HK-2 (cell line): ENCODE data around the gene DEFB114.
"Not testable (repeated sequence)": the region's sequence is repeated elsewhere in the genome, so short reads cannot be mapped to it uniquely, and the experiment has no call there.

Experiments used
- DNase-seq: peaks from one replicate; pipeline ENCODE4 v3.0.0-alpha.2; 2018; ENCODE audit not compliant: unreplicated experiment

Gene DEFB114

GRCh38 chr6:49964064-49964463 lies at the start of gene DEFB114:
Gene DEFB114 (minus strand): TSS chr6:49964164. CDS start chr6:49964105, 59 bp downstream.
- no peak for DNase-seq

DNA sequence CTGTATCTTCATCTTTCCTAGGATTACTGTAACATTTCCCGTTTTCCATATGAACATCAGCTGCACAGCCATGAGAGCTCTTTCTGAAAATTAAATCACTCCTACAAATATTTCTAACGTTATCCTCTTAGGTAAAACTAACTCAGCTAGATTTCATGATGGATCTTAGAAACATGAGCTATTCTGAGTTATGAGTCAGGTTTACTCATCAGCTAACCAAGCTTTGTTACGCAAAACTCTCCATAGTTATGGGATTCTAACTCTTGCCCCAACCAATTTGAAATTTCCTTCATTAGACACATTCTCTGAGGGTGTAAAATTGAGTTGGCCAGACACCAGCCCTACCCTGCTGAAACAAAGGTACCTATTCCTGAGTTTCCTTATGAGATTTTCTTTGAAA lies 43.9 kb upstream of the DEFB114 start:
- no peak for DNase-seq

DNA sequence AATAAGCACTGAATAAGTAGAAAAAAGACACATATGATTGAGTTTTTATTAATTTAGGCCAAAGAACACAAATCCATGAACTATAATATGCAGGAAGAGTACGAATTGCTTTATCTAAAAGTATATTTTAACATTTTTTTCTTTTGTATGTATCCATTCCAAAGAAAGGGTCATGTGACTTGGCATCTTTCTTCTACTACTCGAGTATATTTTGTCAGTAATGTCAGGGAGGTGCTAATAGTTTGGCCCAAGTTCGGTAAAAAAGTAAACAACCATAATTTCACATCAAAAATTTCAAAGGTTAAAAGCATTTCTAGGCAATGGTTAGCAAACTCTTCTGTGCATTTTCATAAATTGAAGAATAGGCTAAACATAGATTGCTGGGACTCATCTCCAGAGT lies 39.2 kb upstream of the DEFB114 start:
- no peak for DNase-seq

DNA sequence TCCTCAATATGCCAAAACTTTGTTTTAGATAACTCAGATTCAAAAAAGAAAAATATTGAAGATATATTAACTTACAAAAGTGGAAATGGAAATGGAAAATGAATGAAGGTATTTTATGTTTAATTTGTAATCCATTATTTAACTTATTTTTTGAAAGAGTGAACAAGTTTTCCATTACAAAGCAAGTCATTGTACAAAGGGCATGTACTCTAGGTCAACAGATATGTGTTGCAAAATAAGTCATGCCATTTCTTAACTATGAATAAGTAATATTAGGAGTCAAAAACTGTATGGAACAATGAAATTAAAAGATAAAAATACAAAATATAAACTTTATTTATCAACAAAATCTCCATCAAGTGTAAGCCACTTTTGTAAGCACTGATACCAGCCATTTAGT lies 31.3 kb upstream of the DEFB114 start:
- no peak for DNase-seq

DNA sequence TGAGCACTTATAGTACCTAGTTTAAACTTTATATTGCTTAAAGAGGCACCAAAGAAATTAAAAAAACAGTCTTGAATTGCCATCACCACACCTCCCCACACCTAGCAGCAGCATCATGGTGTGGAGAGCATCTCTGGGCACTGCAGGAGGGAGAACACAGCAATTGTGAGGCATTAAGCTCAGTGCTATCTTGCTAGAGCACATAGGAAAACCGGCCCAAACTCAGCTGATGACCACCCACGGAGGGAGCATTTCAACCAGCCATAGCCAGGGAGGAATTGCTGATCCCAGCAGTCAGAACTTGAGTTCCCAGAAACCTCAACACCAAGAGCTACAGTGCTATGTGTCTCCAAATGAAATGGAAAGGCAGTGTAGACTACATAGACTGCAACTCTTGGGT lies 24.9 kb upstream of the DEFB114 start:
- no peak for DNase-seq

GRCh38 chr6:49987749-49988148 lies 23.8 kb upstream of the DEFB114 start:
- no peak for DNase-seq

DNA sequence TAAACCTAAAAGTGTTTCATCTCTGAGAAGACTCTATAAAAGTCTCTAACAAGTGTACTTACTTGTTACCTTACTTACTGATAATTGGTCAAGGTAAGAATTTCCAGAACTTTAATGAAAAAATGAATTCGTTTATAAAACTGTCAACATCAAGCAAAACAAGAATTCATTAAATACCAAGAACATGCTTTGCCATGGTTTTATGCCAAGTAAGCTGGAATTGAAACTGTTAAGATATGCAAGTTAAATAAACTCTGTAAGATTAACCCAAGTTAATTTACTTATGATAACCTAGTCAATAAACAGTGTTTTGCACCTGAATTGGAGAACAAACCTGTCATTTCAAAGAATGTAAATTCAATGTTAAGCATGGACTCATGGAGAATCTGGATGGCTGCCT lies 22.6 kb upstream of the DEFB114 start:
- no peak for DNase-seq

- DNase-seq, result no peak
Measured at GRCh38 chr6:49982046-49982445, 18.1 kb upstream of the DEFB114 start.

- DNase-seq, result no peak
Measured at GRCh38 chr6:49980898-49981297, 16.9 kb upstream of the DEFB114 start.

- DNase-seq, result no peak
Measured at GRCh38 chr6:49979584-49979983, 15.6 kb upstream of the DEFB114 start.

DNA sequence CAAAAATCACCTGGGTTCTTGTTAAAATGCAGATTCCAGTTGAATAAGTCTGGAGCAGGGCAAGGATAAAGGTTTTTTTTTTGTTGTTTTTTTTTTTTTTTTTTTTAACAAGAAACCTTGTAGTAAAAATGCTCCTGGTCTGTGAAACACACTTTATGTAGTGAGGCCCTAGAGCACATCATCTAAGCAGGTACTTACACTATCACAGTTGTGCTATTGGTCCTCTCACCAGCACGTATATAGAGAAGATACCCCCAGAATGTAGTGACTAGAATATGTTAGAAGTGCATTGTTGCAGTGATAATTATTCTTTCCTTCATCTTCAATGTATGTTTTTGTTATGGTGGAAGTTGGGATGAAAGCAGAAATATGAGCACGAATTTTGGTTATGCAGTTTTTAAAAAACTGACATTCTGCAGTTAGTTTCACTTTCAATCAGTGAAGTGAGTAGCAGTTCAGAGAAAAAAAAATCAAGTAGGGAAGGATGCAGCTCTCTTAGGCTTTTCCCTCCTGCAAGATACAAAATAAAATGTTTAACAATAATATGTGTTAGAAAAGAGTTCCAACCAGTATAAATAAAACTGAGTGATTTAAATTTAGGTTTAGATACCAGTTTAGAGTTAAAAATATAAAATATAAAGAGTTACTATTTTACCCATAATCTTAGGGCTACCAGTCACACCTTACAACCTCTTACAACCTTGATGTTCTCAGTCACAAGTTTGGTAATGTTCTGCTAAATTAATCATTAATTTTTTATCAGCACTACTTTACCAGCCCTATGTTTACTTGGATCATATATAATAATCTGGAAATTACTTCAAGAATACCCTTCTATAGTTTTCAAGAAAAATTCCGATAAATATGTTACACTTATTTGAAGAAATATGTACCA lies 14.6 kb upstream of the DEFB114 start:
- no peak for DNase-seq

DNA sequence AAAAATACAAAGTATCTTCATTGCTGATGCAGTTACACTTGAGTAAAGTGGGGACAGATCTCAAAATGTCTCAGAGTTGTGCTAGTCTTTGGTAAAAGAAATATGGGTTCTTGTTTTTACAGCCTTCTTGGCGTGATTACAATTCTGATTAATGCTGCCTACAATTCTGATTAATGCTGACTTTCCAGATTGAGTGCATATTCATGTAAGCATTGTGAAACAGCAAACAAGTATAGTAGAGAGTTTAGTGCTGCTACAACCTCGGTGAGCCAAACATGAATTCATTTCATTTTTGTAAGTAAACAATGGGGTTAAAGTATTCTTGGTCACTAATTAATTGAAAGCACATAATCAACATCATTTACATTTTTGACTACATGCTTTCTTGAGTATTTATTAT lies 5.6 kb upstream of the DEFB114 start, which contains the start of gene DEFB113:
Gene DEFB113, minus strand, starts transcription at position 21 of the 400 bp plus-strand sequence. Its CDS starts 0 bp downstream, at position 21.
- no peak for DNase-seq

- DNase-seq, result no peak
Measured at GRCh38 chr6:49966823-49967222, 2.9 kb upstream of the DEFB114 start.

- DNase-seq, result no peak
Measured at GRCh38 chr6:49966334-49966733, 2.4 kb upstream of the DEFB114 start.

- DNase-seq, result no peak
Measured at GRCh38 chr6:49958180-49958579, 5.8 kb downstream of the DEFB114 start.

- DNase-seq, result no peak
Measured at GRCh38 chr6:49955847-49956246, 8.1 kb downstream of the DEFB114 start.

DNA sequence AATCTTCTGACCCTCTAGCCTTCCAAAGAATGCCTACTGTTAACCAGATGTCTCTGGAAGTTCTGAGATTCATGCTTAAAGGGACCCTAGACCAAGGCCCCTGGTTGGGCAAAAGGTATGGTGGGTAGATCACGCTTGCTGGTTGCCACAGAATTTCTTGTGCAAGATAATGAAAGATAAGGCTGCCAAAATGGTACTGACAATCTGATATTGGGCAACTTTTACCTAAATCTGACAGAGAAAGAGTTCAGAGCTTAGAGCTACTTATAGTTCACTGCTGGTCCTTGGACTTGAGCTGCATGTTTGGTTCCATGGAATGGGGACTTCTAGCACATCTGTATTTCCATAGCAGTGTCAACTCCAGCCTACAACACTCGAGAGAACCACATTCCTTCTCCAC lies 12.0 kb downstream of the DEFB114 start:
- no peak for DNase-seq

GRCh38 chr6:49950415-49950751 lies 13.6 kb downstream of the DEFB114 start:
- no peak for DNase-seq

DNA sequence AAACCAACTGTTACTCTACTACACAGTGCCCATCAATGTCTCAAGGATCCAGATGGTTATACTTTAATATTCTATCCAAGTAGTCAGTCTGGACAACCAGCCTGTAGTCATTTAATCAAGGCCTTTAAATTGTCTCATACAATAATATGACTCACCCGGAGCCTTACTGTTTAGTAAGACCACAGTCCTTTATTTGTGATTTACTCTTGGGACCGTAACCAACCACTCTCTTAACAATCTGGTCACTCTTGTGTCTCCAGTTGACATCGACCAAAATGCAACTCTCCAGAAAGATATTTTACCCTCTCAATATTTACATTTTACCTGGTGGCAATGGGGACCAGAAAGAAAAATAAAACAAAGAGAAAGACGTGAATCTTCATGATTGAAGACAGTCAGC lies 14.9 kb downstream of the DEFB114 start:
- DNase-seq, result no peak

- DNase-seq, result no peak
Measured at GRCh38 chr6:49946835-49947234, 17.1 kb downstream of the DEFB114 start.

GRCh38 chr6:49944068-49944467 lies 19.9 kb downstream of the DEFB114 start:
- not testable (repeated sequence) for DNase-seq

GRCh38 chr6:49939993-49940498 lies 23.9 kb downstream of the DEFB114 start:
- DNase-seq, result no peak

- DNase-seq, result no peak
Measured at GRCh38 chr6:49937811-49938210, 26.2 kb downstream of the DEFB114 start.

DNA sequence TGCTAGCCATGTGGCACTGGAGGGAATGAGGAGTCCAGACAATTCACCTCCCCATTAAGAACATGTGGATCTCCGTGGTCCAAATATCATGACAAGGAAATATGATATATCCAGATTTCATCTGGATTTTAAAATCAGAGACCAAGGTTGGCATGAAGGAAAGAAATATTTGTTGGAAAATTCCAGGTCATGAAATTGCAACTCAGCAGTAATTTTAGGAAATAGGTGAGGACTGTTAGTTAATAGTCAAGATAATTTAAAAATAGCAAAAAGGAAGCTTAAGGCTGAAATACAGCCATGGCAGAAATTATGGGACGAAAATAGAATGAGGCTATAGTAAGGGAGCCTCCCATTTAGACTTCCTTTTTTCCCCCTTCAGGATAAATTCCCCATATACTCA lies 26.9 kb downstream of the DEFB114 start:
- DNase-seq, result no peak
